Trophoblast cell (in vitro differentiated cells and primary cell): ENCODE measurements around the gene TRAPPC5.
A peak's percentile ranks its signal among the peaks of the same experiment; 100 is the strongest.

Experiments
- DNase-seq, 2 donors: peaks; one replicate each; pipeline ENCODE4 v3.0.0-alpha.2; 2016
- H2AFZ ChIP-seq: 2 replicates; pipeline ENCODE4 v1.6.1; 2013; ENCODE audit warnings: low read length, moderate library complexity, mild to moderate bottlenecking; ENCODE audit not compliant: insufficient read depth, poor library complexity
- H2AK5ac ChIP-seq: 2 replicates; pipeline ENCODE4 v1.6.1; 2013; ENCODE audit warnings: mild to moderate bottlenecking, low read length
- H2BK120ac ChIP-seq: 2 replicates; pipeline ENCODE4 v1.6.1; 2013; ENCODE audit warnings: low read length, mild to moderate bottlenecking, moderate library complexity; ENCODE audit not compliant: insufficient read depth, poor library complexity
- H2BK12ac ChIP-seq: 2 replicates; pipeline ENCODE4 v1.6.1; 2013; ENCODE audit warnings: mild to moderate bottlenecking, low read length, moderate library complexity
- H2BK5ac ChIP-seq: 2 replicates; pipeline ENCODE4 v1.6.1; 2013; ENCODE audit warnings: low read length, low read depth, moderate library complexity, mild to moderate bottlenecking; ENCODE audit not compliant: poor library complexity
- H3K14ac ChIP-seq: 2 replicates; pipeline ENCODE4 v1.6.1; 2013; ENCODE audit warnings: mild to moderate bottlenecking, low read length
- H3K18ac ChIP-seq: 2 replicates; pipeline ENCODE4 v1.6.1; 2013; ENCODE audit warnings: mild to moderate bottlenecking, low read length
- H3K23ac ChIP-seq: 2 replicates; pipeline ENCODE4 v1.6.1; 2013; ENCODE audit warnings: low read length
- H3K27ac ChIP-seq: 2 replicates; pipeline ENCODE4 v1.5.1; 2013; ENCODE audit warnings: low read depth, mild to moderate bottlenecking, inconsistent platforms, low read length, moderate library complexity
- H3K27me3 ChIP-seq: 2 replicates; pipeline ENCODE4 v1.6.1; 2013; ENCODE audit warnings: inconsistent platforms, mild to moderate bottlenecking, low read length, moderate library complexity; ENCODE audit not compliant: insufficient read depth
- H3K36me3 ChIP-seq, 2 experiments: 1 replicate in 1 of 2; 2 replicates in 1 of 2; pipeline ENCODE4 v1.6.1; 2013; ENCODE audit warnings: low read length in 2 of 2, mild to moderate bottlenecking in 2 of 2, moderate library complexity in 1 of 2; ENCODE audit not compliant: insufficient read depth in 2 of 2, control insufficient read depth in 1 of 2
- H3K4ac ChIP-seq: 2 replicates; pipeline ENCODE4 v1.6.1; 2013; ENCODE audit warnings: low read depth, mild to moderate bottlenecking, low read length, moderate library complexity
- H3K4me1 ChIP-seq, 2 experiments: 1 replicate in 1 of 2; 2 replicates in 1 of 2; pipeline ENCODE4 v1.6.1; 2013; ENCODE audit warnings: low read length in 2 of 2, mild to moderate bottlenecking in 2 of 2, moderate library complexity in 1 of 2; ENCODE audit not compliant: insufficient read depth in 2 of 2, control insufficient read depth in 1 of 2
- H3K4me2 ChIP-seq: 2 replicates; pipeline ENCODE4 v1.6.1; 2013; ENCODE audit warnings: inconsistent platforms, mild to moderate bottlenecking, low read length, moderate library complexity
- H3K4me3 ChIP-seq: 2 replicates; pipeline ENCODE4 v1.5.1; 2013; ENCODE audit warnings: mild to moderate bottlenecking, low read depth, low read length, inconsistent platforms
- H3K79me1 ChIP-seq: one replicate; pipeline ENCODE4 v1.6.1; 2013; ENCODE audit warnings: low read length
- H3K79me2 ChIP-seq: 2 replicates; pipeline ENCODE4 v1.6.1; 2013; ENCODE audit warnings: low read length, mild to moderate bottlenecking; ENCODE audit not compliant: control insufficient read depth, insufficient read depth, poor library complexity
- H3K9ac ChIP-seq: 2 replicates; pipeline ENCODE4 v1.6.1; 2013; ENCODE audit warnings: mild to moderate bottlenecking, low read length
- H3K9me3 ChIP-seq: 2 replicates; pipeline ENCODE4 v1.6.1; 2013; ENCODE audit warnings: low read depth, mild to moderate bottlenecking, control low read depth, inconsistent platforms, low read length; ENCODE audit not compliant: insufficient read depth
- H4K12ac ChIP-seq: 2 replicates; pipeline ENCODE4 v1.6.1; 2013; ENCODE audit warnings: low read depth, mild to moderate bottlenecking, low read length, moderate library complexity
- H4K8ac ChIP-seq: 2 replicates; pipeline ENCODE4 v1.6.1; 2013; ENCODE audit warnings: low read depth, mild to moderate bottlenecking, low read length, moderate library complexity
- H4K91ac ChIP-seq: one replicate; pipeline ENCODE4 v1.6.1; 2013; ENCODE audit warnings: low read depth, mild to moderate bottlenecking, low read length, moderate library complexity
- WGBS: extraction: QIAGEN DNeasy Blood & Tissue Kit; methylation state at CpG from one replicate; pipeline ENCODE4 v1.1.7; 2013; ENCODE audit warnings: missing lambda C conversion rate; ENCODE audit not compliant: insufficient read length, insufficient coverage; ENCODE audit errors: extremely low coverage; 5-methylcytosine and 5-hydroxymethylcytosine counted together

The TRAPPC5 gene

GRCh38 chr19:7669641-7670040, 11.0 kb upstream of the TRAPPC5 start:
- no peak overlapping the region for H3K4me2 ChIP-seq
- no peak overlapping the region for H3K14ac ChIP-seq

GRCh38 chr19:7670150-7670783, 10.4 kb upstream of the TRAPPC5 start:
- H3K14ac ChIP-seq = no peak overlapping the region
- H3K18ac ChIP-seq = no peak overlapping the region
- no peaks in the 10 kb centered on the region for H3K79me1 ChIP-seq
- H3K4ac ChIP-seq = no peak overlapping the region
- no peak for DNase-seq
- no peak overlapping the region for H3K23ac ChIP-seq
- H2BK120ac ChIP-seq = no peak overlapping the region
- no peak overlapping the region for H2BK5ac ChIP-seq
- H3K9ac ChIP-seq = no peak overlapping the region
- H2AK5ac ChIP-seq = no peak overlapping the region
- no peaks in the 10 kb centered on the region for H3K36me3 ChIP-seq
- H3K4me2 ChIP-seq = peak overlapping the region; percentile 45
- no peak overlapping the region for H4K91ac ChIP-seq
- H4K12ac ChIP-seq = no peak overlapping the region
- no peak overlapping the region for H3K27ac ChIP-seq
- peaks cover 12% of the 10 kb centered on the region for H3K9me3 ChIP-seq
- WGBS = no CpG with 5 or more reads among the region's 43 CpGs
- H3K27me3 ChIP-seq = peaks cover 11% of the 10 kb centered on the region
- H3K79me2 ChIP-seq = no peaks in the 10 kb centered on the region
- H2BK12ac ChIP-seq = no peak overlapping the region
- no peaks in the 10 kb centered on the region for H3K4me1 ChIP-seq
- no peak overlapping the region for H4K8ac ChIP-seq
- H2AFZ ChIP-seq = no peak overlapping the region
- no peak overlapping the region for H3K4me3 ChIP-seq

More at GRCh38 chr19:7669641-7670040, 11.0 kb upstream of the TRAPPC5 start:
- DNase-seq = no peak
- Histone ChIP-seq H2BK120ac (no peak overlapping the region), H2BK5ac (no peak overlapping the region), H3K27ac (no peak overlapping the region), H3K79me2 (no peaks in the 10 kb centered on the region), H3K4ac (no peak overlapping the region), H3K36me3 (no peaks in the 10 kb centered on the region), H3K4me1 (no peaks in the 10 kb centered on the region), H2AFZ (no peak overlapping the region), H2BK12ac (no peak overlapping the region), H3K27me3 (peaks cover 11% of the 10 kb centered on the region), H2AK5ac (no peak overlapping the region), H3K9ac (no peak overlapping the region), H4K91ac (no peak overlapping the region), H3K23ac (no peak overlapping the region), H3K9me3 (peaks cover 12% of the 10 kb centered on the region), H4K8ac (no peak overlapping the region), H4K12ac (no peak overlapping the region), H3K79me1 (no peaks in the 10 kb centered on the region), H3K18ac (no peak overlapping the region), H3K4me3 (no peak overlapping the region)
- 100% methylated on average over 1 of the region's 9 CpGs for WGBS

GRCh38 chr19:7670790-7671189, 9.8 kb upstream of the TRAPPC5 start:
- no peak overlapping the region for H3K18ac ChIP-seq
- H4K91ac ChIP-seq = no peak overlapping the region
- no peak overlapping the region for H3K23ac ChIP-seq
- no peaks in the 10 kb centered on the region for H3K4me1 ChIP-seq
- peaks cover 11% of the 10 kb centered on the region for H3K27me3 ChIP-seq
- H2BK5ac ChIP-seq = no peak overlapping the region
- no peak for DNase-seq
- no peak overlapping the region for H2AK5ac ChIP-seq
- H3K4ac ChIP-seq = no peak overlapping the region
- H4K12ac ChIP-seq = no peak overlapping the region
- no peak overlapping the region for H3K27ac ChIP-seq
- H3K36me3 ChIP-seq = no peaks in the 10 kb centered on the region
- H3K14ac ChIP-seq = no peak overlapping the region
- H3K9me3 ChIP-seq = peaks cover 12% of the 10 kb centered on the region
- H2BK12ac ChIP-seq = no peak overlapping the region
- no CpG with 5 or more reads among the region's 9 CpGs for WGBS
- H4K8ac ChIP-seq = no peak overlapping the region
- no peak overlapping the region for H3K4me3 ChIP-seq
- H2BK120ac ChIP-seq = no peak overlapping the region
- no peaks in the 10 kb centered on the region for H3K79me1 ChIP-seq
- no peak overlapping the region for H3K4me2 ChIP-seq
- no peaks in the 10 kb centered on the region for H3K79me2 ChIP-seq
- H2AFZ ChIP-seq = no peak overlapping the region
- no peak overlapping the region for H3K9ac ChIP-seq

GRCh38 chr19:7672522-7672921, 8.1 kb upstream of the TRAPPC5 start:
- no peak overlapping the region for H2BK12ac ChIP-seq
- H2BK120ac ChIP-seq = no peak overlapping the region

More at GRCh38 chr19:7672522-7672921, 8.1 kb upstream of the TRAPPC5 start:
- no peak overlapping the region for H3K27ac ChIP-seq
- H3K9me3 ChIP-seq = peaks cover 12% of the 10 kb centered on the region
- no peak overlapping the region for H4K12ac ChIP-seq
- no CpG with 5 or more reads among the region's 9 CpGs for WGBS
- no peaks in the 10 kb centered on the region for H3K79me2 ChIP-seq
- DNase-seq = no peak
- no peak overlapping the region for H4K8ac ChIP-seq
- H3K4ac ChIP-seq = no peak overlapping the region
- no peak overlapping the region for H3K23ac ChIP-seq
- no peak overlapping the region for H3K4me3 ChIP-seq
- H3K79me1 ChIP-seq = no peaks in the 10 kb centered on the region
- no peak overlapping the region for H3K14ac ChIP-seq
- no peak overlapping the region for H2AK5ac ChIP-seq
- no peaks in the 10 kb centered on the region for H3K4me1 ChIP-seq
- H3K18ac ChIP-seq = no peak overlapping the region
- no peaks in the 10 kb centered on the region for H3K36me3 ChIP-seq
- no peak overlapping the region for H3K9ac ChIP-seq
- no peak overlapping the region for H2AFZ ChIP-seq
- H3K27me3 ChIP-seq = peaks cover 11% of the 10 kb centered on the region
- H2BK5ac ChIP-seq = no peak overlapping the region
- H3K4me2 ChIP-seq = no peak overlapping the region
- H4K91ac ChIP-seq = no peak overlapping the region
